K562 (cell line): ENCODE results near the gene TRRAP. TPM values are rescaled to one million over a fixed set of nuclear protein-coding genes. Genes with fewer than 3 reads are reported as not detected.

Experiments
- ATAC-seq: fragments of 200-7000 bp; cut with Tn5 transposase; 3 replicates; pipeline ENCODE4 v1.9.1; 2020; ENCODE audit warnings: moderate library complexity
- BruUV-seq: library from RNA; stranded (reverse); fragments of 400-500 nt; replicated peaks from 2 replicates; lab custom pipeline; 2021; lab: Mats Ljungman, UMichigan
- CTCF ChIA-PET: fragments of 300-600 bp; formaldehyde crosslinking; extraction: SDS; loops from one replicate; lab custom pipeline; 2021; ENCODE audit warnings: low intra/inter-chr PET ratio; lab: Yijun Ruan, JAX
- POLR2A ChIA-PET: fragments of 300-600, 350-650 bp; sonication (Branson Sonifier 250); formaldehyde crosslinking; extraction: SDS; loops from one replicate; lab custom pipeline; 2021; ENCODE audit warnings: antibody characterized with exemption, inconsistent platforms; lab: Yijun Ruan, JAX
- DNase-seq, 4 experiments: peaks; one replicate each; pipeline versions ENCODE4 v3.0.0 to v3.0.0-alpha.2; 2011 to 2018; ENCODE audit warnings: low spot score in 3 of 4, mixed read lengths in 3 of 4; ENCODE audit errors: extremely low read depth in 1 of 4
- FAIRE-seq: peaks from 2 replicates; lab custom pipeline; 2011; peaks lifted over from hg19 to GRCh38; lab: Jason Lieb, UNC
- H2AFZ ChIP-seq: 2 replicates; pipeline ENCODE4 v1.6.0; 2011; ENCODE audit warnings: low read depth, low read length, control low read depth, inconsistent platforms
- H3K27ac ChIP-seq: fragments of 200-600 bp; 3 replicates; pipeline ENCODE4 v1.8.0; 2011; ENCODE audit warnings: low read depth, mild to moderate bottlenecking, control low read depth, inconsistent platforms, low read length, moderate library complexity, mixed read lengths; ENCODE audit errors: extremely low read depth
- H3K27me3 ChIP-seq, 2 experiments: fragments of 300-600 bp in 1 of 2; 2 replicates in 1 of 2; 3 replicates in 1 of 2; pipeline versions ENCODE4 v1.6.0 to v1.8.0; 2011; ENCODE audit warnings: inconsistent platforms in 2 of 2, low read length in 2 of 2, mild to moderate bottlenecking in 1 of 2, mixed read lengths in 1 of 2, moderate library complexity in 1 of 2; ENCODE audit not compliant: control insufficient read depth in 2 of 2, insufficient read depth in 2 of 2
- H3K36me3 ChIP-seq: fragments of 300-600 bp; 3 replicates; pipeline ENCODE4 v1.8.0; 2011; ENCODE audit warnings: mild to moderate bottlenecking, low read length, inconsistent platforms; ENCODE audit not compliant: control insufficient read depth, insufficient read depth
- H3K4me1 ChIP-seq, 2 experiments: fragments of 200-600 bp in 1 of 2; replicated peaks in 1 of 2; 2 replicates in 1 of 2; 3 replicates in 1 of 2; pipeline versions ENCODE4 v1.5.1 to v1.8.0; 2011; ENCODE audit warnings: inconsistent platforms in 2 of 2, low read length in 2 of 2, mild to moderate bottlenecking in 1 of 2, mixed read lengths in 1 of 2, moderate library complexity in 1 of 2; ENCODE audit not compliant: control insufficient read depth in 2 of 2, insufficient read depth in 2 of 2
- H3K4me2 ChIP-seq: 2 replicates; pipeline ENCODE4 v1.6.1; 2011; ENCODE audit warnings: low read length, control low read depth, inconsistent platforms, mixed read lengths; ENCODE audit not compliant: insufficient read depth
- H3K4me3 ChIP-seq: fragments of 200-600 bp; sonication (generic), shearing (Covaris generic); 2 replicates; pipeline ENCODE4 v1.5.1; 2016; ENCODE audit warnings: control low read depth, inconsistent platforms
- H3K79me2 ChIP-seq: fragments of 200-600 bp; 3 replicates; pipeline ENCODE4 v1.8.0; 2011; ENCODE audit warnings: low read length, inconsistent platforms; ENCODE audit not compliant: control insufficient read depth, insufficient read depth
- H3K9ac ChIP-seq, 2 experiments: 2 replicates each; pipeline versions ENCODE4 v1.6.0 to v1.6.1; 2011; ENCODE audit warnings: low read depth in 2 of 2, low read length in 2 of 2, control low read depth in 1 of 2, inconsistent platforms in 1 of 2, mild to moderate bottlenecking in 1 of 2, mixed read lengths in 1 of 2; ENCODE audit not compliant: insufficient read depth in 1 of 2
- H3K9me1 ChIP-seq: one replicate; pipeline ENCODE4 v1.6.0; 2011; ENCODE audit warnings: inconsistent platforms, mild to moderate bottlenecking, low read length, moderate library complexity; ENCODE audit not compliant: control insufficient read depth, insufficient read depth
- H3K9me3 ChIP-seq: replicated peaks from 2 replicates; pipeline ENCODE4 v1.5.1; 2011; ENCODE audit warnings: low read depth, low read length, inconsistent platforms; ENCODE audit not compliant: control insufficient read depth, insufficient read depth
- H4K20me1 ChIP-seq: replicated peaks from 2 replicates; pipeline ENCODE4 v1.6.1; 2011; ENCODE audit warnings: low read length, inconsistent platforms, mixed read lengths; ENCODE audit not compliant: control insufficient read depth, insufficient read depth
- ELF4 ChIP-seq: fragments of 450-650 bp; formaldehyde crosslinking; IDR thresholded peaks from 2 replicates; pipeline ENCODE4 v1.4.0; 2022; ENCODE audit warnings: missing genetic modification characterization
- NFRKB ChIP-seq: fragments of 450-650 bp; IDR thresholded peaks from 2 replicates; pipeline ENCODE4 v1.6.1; 2016; ENCODE audit warnings: low read depth
- NFXL1 ChIP-seq: fragments of 450-650 bp; formaldehyde crosslinking; IDR thresholded peaks from 2 replicates; pipeline ENCODE4 v1.4.0; 2021; ENCODE audit warnings: mild to moderate bottlenecking
- OTX1 ChIP-seq: fragments of 450-650 bp; formaldehyde crosslinking; IDR thresholded peaks from 2 replicates; pipeline ENCODE4 v1.4.0; 2022; ENCODE audit warnings: mild to moderate bottlenecking
- PHB2 ChIP-seq: fragments of 450-650 bp; IDR thresholded peaks from 2 replicates; pipeline ENCODE4 v1.6.1; 2017; ENCODE audit warnings: low read depth
- SUPT5H ChIP-seq: fragments of 450-650 bp; IDR thresholded peaks from 2 replicates; pipeline ENCODE4 v1.6.1; 2016
- ZKSCAN1 ChIP-seq: fragments of 150-350 bp; IDR thresholded peaks from 2 replicates; pipeline ENCODE4 v1.6.1; 2016; ENCODE audit warnings: low read depth, low read length
- ZNF431 ChIP-seq: sonication (generic); formaldehyde crosslinking; IDR thresholded peaks from 2 replicates; pipeline ENCODE4 v1.8.0; 2022; ENCODE audit warnings: mild to moderate bottlenecking, missing genetic modification reagents
- ZNF507 ChIP-seq: conservative IDR thresholded peaks from 2 replicates; pipeline ENCODE4 v1.6.1; 2017; ENCODE audit warnings: missing genetic modification characterization, missing compliant biosample characterization
- WGBS: fragments of 100-300 bp; shearing (Covaris generic); methylation state at CpG from one replicate; pipeline ENCODE4 v1.1.6; 2016; ENCODE audit warnings: low coverage, mixed read lengths; ENCODE audit not compliant: insufficient coverage; ENCODE audit errors: missing lambda C conversion rate; 5-methylcytosine and 5-hydroxymethylcytosine counted together
- in situ Hi-C: fragments of 300-500 bp; cut with MboI; formaldehyde crosslinking; loops from 4 replicates; pipeline ENCODE4 v1.15.0; 2018; ENCODE audit warnings: inconsistent platforms, mixed read lengths
- intact Hi-C: fragments of 100-400 bp; cut with micrococcal nuclease; formaldehyde crosslinking; loops from 2 replicates; pipeline ENCODE4 v1.14.2; 2022
- polyA plus RNA-seq, 8 experiments: library from polyadenylated mRNA; depleted of rRNA in 4 of 8; stranded (reverse) in 5 of 8; unstranded in 3 of 8; fragments of >200 nt; fragmentation: Nextera tagmentation in 2 of 8; fragmentation: Illumina TruSeq in 1 of 8; extraction: Ambion mirVana in 2 of 8; extraction: Trizol in 1 of 8; gene quantifications; 2 replicates each; pipeline versions ENCODE4 v1.2.1 to v1.2.3, GENCODE V29; 2011 to 2014; ENCODE audit warnings: inconsistent platforms in 1 of 8, missing spikeins in 1 of 8
- total RNA-seq, 7 experiments: library from RNA; depleted of rRNA in 6 of 7; stranded (reverse); fragments of >200 nt in 6 of 7; fragmentation: Illumina TruSeq in 2 of 7; extraction: Trizol in 2 of 7; gene quantifications; 2 replicates each; pipeline versions ENCODE4 v1.2.1 to v1.2.3, GENCODE V29; 2011 to 2021; ENCODE audit warnings: low replicate concordance in 1 of 7

Gene TRRAP
- total and polyA plus RNA-seq, 9 of the 15 experiments (the other 6 are each of a cell fraction or from before 2014, with no cell fraction given): 1.3 to 47.2 (median 9.7) TPM

GRCh38 chr7:98995523-98996149 lies 117.3 kb downstream of the TRRAP start:
- Histone ChIP-seq H2AFZ (no peak overlapping the region), H3K27me3 (no peaks in the 10 kb centered on the region), H3K27ac (no peak overlapping the region)
- ChIA-PET CTCF (no interaction called here), POLR2A (interaction anchor here (0.6 kb wide), 1 partner anchor 35 kb away, joined by 3 read pairs; no protein-coding TSS in a partner anchor)
- ATAC-seq: no peak
- WGBS: 96% methylated on average over 15 of the region's 16 CpGs
- no peak for TF ChIP-seq ZNF507 (tag)
- 0 out of 2 replicates have a peak, but pooled peaks have one; percentile 14 for TF ChIP-seq SUPT5H
- TF ChIP-seq PHB2: no peak
- 0 out of 2 replicates have a peak, but pooled peaks have one; percentile 47 for TF ChIP-seq ELF4
- TF ChIP-seq OTX1 (CRISPR knock-in tag): 0 out of 2 replicates have a peak, but pooled peaks have one; percentile 7
- no peak for TF ChIP-seq ZNF431
- TF ChIP-seq NFXL1 (CRISPR knock-in tag): no peak
- TF ChIP-seq ZKSCAN1: no peak
- TF ChIP-seq NFRKB: no peak
- TF ChIP-seq, all 486 proteins: peak for 3
- H3K4me1 ChIP-seq: peaks cover 0 to 3% of the 10 kb centered on the region in 2 experiments; a peak in 1 of 5 replicates
- no peaks in the 10 kb centered on the region for H3K79me2 ChIP-seq
- H3K4me3 ChIP-seq: no peak overlapping the region
- in situ Hi-C loops (no loop called here), intact Hi-C loops (no loop called here)
- H3K9me1 ChIP-seq: no peaks in the 10 kb centered on the region
- no peaks in the 10 kb centered on the region for H3K9me3 ChIP-seq
- H3K9ac ChIP-seq: peak overlapping the region in 1 of 2 experiments; percentile 72; a peak in 2 of 4 replicates
- DNase-seq (no peak), FAIRE-seq (no peak)
- no peaks in the 10 kb centered on the region for H4K20me1 ChIP-seq
- no peak overlapping the region for H3K4me2 ChIP-seq
- H3K36me3 ChIP-seq: peaks cover 91% of the 10 kb centered on the region
- BruUV-seq: no TSS peak
